ENCODE results near the gene WNK1. TPM values are rescaled to one million over a fixed set of nuclear protein-coding genes. Genes with fewer than 3 reads are reported as not detected.

Gene WNK1
- total and polyA plus RNA-seq, 2 of the 8 experiments (the other 6 are each of a cell fraction or from before 2014, with no cell fraction given), result 88.2 to 157 TPM

- no peak overlapping the region for H3K56ac ChIP-seq (replicated peaks; ENCODE audit: insufficient read length, low read depth, low read length)
- TF ChIP-seq CBX8 (IDR thresholded peaks at IDR 0.05; ENCODE audit: borderline replicate concordance, low read depth, low read length) (no peak), JUND (IDR thresholded peaks at IDR 0.05; ENCODE audit: low read length) (no peak), SAP30 (IDR thresholded peaks at IDR 0.05; ENCODE audit: insufficient read depth, insufficient replicate concordance, low read length) (no peak), CREB1 (IDR thresholded peaks at IDR 0.05) (no peak)
- no peaks in the 10 kb centered on the region for H3K23me2 ChIP-seq (ENCODE audit: low read depth, low read length)
- H3K4me1 ChIP-seq (replicated peaks in 1 of 4; ENCODE audit: control insufficient read depth in 3 of 4, insufficient read depth in 4 of 4, low read length in 3 of 4), result no peaks in the 10 kb centered on the region
- H2BK12ac ChIP-seq (ENCODE audit: low read depth, low read length), result no peak overlapping the region
- ChIA-PET CTCF (ENCODE audit: partially characterized antibody) (no interaction called here), POLR2A (ENCODE audit: partially characterized antibody) (no interaction called here)
- peaks cover 3 to 4% of the 10 kb centered on the region in 2 experiments for H4K20me1 ChIP-seq (replicated peaks in 1 of 2; ENCODE audit: control insufficient read depth in 1 of 2, insufficient read depth in 2 of 2, low read length in 2 of 2)
- no peak overlapping the region for H3K23ac ChIP-seq (ENCODE audit: insufficient read length)
- no peak overlapping the region for H2BK120ac ChIP-seq (replicated peaks; ENCODE audit: low read depth, low read length)
- H2BK20ac ChIP-seq (ENCODE audit: low read length), result no peak overlapping the region
- H3K79me2 ChIP-seq (ENCODE audit: control insufficient read depth in 1 of 2, insufficient read depth in 2 of 2, low read length in 2 of 2), result peaks cover 0 to 89% of the 10 kb centered on the region in 2 experiments; a peak in 2 of 4 replicates
- no peak overlapping the region for H2BK15ac ChIP-seq (ENCODE audit: low read length)
- H3K4me3 ChIP-seq (ENCODE audit: extremely low read depth in 1 of 4, insufficient read depth in 2 of 4, low read depth in 3 of 4, low read length in 4 of 4), result no peak overlapping the region
- no peaks in the 10 kb centered on the region for H3K27me3 ChIP-seq (replicated peaks in 1 of 4; ENCODE audit: control insufficient read depth in 3 of 4, extremely low read depth in 1 of 4, insufficient read depth in 3 of 4, low read length in 3 of 4)
- H4K91ac ChIP-seq (replicated peaks; ENCODE audit: insufficient read length, low read length), result no peak overlapping the region
- no peak overlapping the region for H2AK5ac ChIP-seq (ENCODE audit: low read depth, low read length)
- DNase-seq (ENCODE audit: low read depth in 1 of 2, low spot score in 2 of 2), result no peak
- no peaks in the 10 kb centered on the region for H3K9me3 ChIP-seq (ENCODE audit: insufficient read depth in 2 of 2, low read depth in 1 of 2, low read length in 1 of 2)
- H3K4ac ChIP-seq (replicated peaks; ENCODE audit: insufficient read length, low read depth, low read length), result no peak overlapping the region
- H3K79me1 ChIP-seq (ENCODE audit: low read depth, low read length), result no peaks in the 10 kb centered on the region; the same call in 1 of the 2 replicates
- FAIRE-seq, result no peak
- H2AFZ ChIP-seq (ENCODE audit: low read length), result no peak overlapping the region
- H3K18ac ChIP-seq (ENCODE audit: extremely low read depth, low read length), result no peak overlapping the region
- H3K4me2 ChIP-seq (ENCODE audit: insufficient read depth in 1 of 2, low read depth in 2 of 2, low read length in 2 of 2), result no peak overlapping the region
- WGBS, 2 experiments (ENCODE audit: extremely low coverage in 1 of 2, insufficient coverage in 1 of 2, insufficient read length in 1 of 2, insufficient replicate concordance in 2 of 2, low coverage in 1 of 2, low lambda C conversion rate in 2 of 2, missing lambda C conversion rate in 1 of 2), result 97% methylated on average over 1 of the region's 1 CpG; no CpG with 5 or more reads in 1 of the 2 experiments
- peaks cover 0 to 8% (median 0%) of the 10 kb centered on the region in 4 experiments; a peak in 1 of 8 replicates for H3K36me3 ChIP-seq (ENCODE audit: control insufficient read depth in 2 of 4, insufficient read depth in 4 of 4, low read length in 3 of 4)
- H4K8ac ChIP-seq (ENCODE audit: extremely low read depth, insufficient read depth, low read length), result no peak overlapping the region
- no peak overlapping the region for H3K14ac ChIP-seq (ENCODE audit: insufficient read length)
- no peak overlapping the region for H3K27ac ChIP-seq (ENCODE audit: low read depth, low read length)
- no peak overlapping the region for H4K5ac ChIP-seq (ENCODE audit: insufficient read length, low read depth, low read length)
- H3K9ac ChIP-seq (replicated peaks in 1 of 4; ENCODE audit: extremely low read depth in 1 of 4, low read depth in 3 of 4, low read length in 3 of 4), result no peak overlapping the region
- H2BK5ac ChIP-seq (ENCODE audit: low read depth, low read length), result no peak overlapping the region
Observed at GRCh38 chr12:765840-766239, 13.5 kb downstream of the WNK1 start.

Data from H1 (cell line).